Colonic mucosa (tissue), 4 donors: ENCODE data around the gene MTR. TPM values are rescaled to one million over a fixed set of nuclear protein-coding genes. Genes with fewer than 3 reads are reported as not detected.

Experiments used
- DNase-seq: peaks from one replicate; pipeline ENCODE4 v3.0.0-alpha.2; 2020
- H3K27ac ChIP-seq: fragments of 200-600 bp; one replicate; pipeline ENCODE4 v1.8.0; 2021
- H3K27me3 ChIP-seq: fragments of 200-600 bp; one replicate; pipeline ENCODE4 v1.8.0; 2021
- H3K36me3 ChIP-seq: fragments of 200-600 bp; one replicate; pipeline ENCODE4 v1.8.0; 2021
- H3K4me1 ChIP-seq: fragments of 200-600 bp; one replicate; pipeline ENCODE4 v1.8.0; 2021; ENCODE audit warnings: mild to moderate bottlenecking
- H3K4me3 ChIP-seq: fragments of 200-600 bp; one replicate; pipeline ENCODE4 v1.8.0; 2021
- H3K9ac ChIP-seq, 2 donors: one replicate each; pipeline ENCODE4 v1.7.0; 2013; ENCODE audit warnings: control low read depth in 2 of 2, low read depth in 2 of 2, low read length in 2 of 2
- H3K9me3 ChIP-seq: fragments of 200-600 bp; one replicate; pipeline ENCODE4 v1.8.0; 2021
- intact Hi-C: fragments of 100-400 bp; cut with DNase I; formaldehyde crosslinking; loops from one replicate; pipeline ENCODE4 v1.14.1; 2022
- total RNA-seq, 2 donors: library from RNA; stranded (reverse); fragmentation: NEBNext Ultra II Directional in 1 of 2; extraction: Animal tissue kit (Norgen Biotek cat#: 25700) in 1 of 2; gene quantifications; one replicate each; pipeline ENCODE4 v1.2.1, GENCODE V29; 2021
- TF ChIP-seq, protein P1 (sequence below): fragments of 200-600 bp; IDR thresholded peaks from one replicate; pipeline ENCODE4 v1.8.0; 2022; ENCODE audit warnings: antibody characterized with exemption, mild to moderate bottlenecking
- donor health status: healthy.
- donor health status: DM: no; HTN: no; CAD: no.
- donor health status: DM: no; HTN: no; CAD: no.

MTR gene
- total RNA-seq, 2 donors from 2014 or later, result 20.5 to 24.4 TPM

DNA sequence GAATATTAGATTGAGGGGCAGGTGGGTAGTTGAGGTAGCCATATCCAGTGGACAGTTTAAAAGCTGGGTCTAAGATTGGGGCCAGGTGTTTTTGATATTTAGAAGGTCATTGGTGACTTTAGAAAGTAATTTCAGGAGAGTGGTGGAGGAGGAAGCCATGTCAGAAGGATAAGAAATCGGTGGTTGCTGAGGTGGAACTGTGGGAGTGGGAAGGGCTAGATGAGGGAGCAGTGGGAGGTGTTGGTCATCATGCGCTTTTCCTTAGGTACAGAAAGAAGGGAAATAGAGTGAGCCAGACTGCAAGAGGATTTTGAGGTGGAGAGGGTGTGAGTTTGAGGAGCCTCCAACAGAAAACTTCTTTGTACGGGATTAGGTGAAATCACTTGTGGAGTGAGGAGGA lies 7.2 kb downstream of the MTR start:
- Histone ChIP-seq H3K9me3 (no peaks in the 10 kb centered on the region), H3K4me1 (no peaks in the 10 kb centered on the region), H3K27ac (no peak overlapping the region), H3K27me3 (no peaks in the 10 kb centered on the region), H3K9ac (no peak overlapping the region), H3K36me3 (no peaks in the 10 kb centered on the region), H3K4me3 (no peak overlapping the region)
- TF ChIP-seq, protein P1, sequence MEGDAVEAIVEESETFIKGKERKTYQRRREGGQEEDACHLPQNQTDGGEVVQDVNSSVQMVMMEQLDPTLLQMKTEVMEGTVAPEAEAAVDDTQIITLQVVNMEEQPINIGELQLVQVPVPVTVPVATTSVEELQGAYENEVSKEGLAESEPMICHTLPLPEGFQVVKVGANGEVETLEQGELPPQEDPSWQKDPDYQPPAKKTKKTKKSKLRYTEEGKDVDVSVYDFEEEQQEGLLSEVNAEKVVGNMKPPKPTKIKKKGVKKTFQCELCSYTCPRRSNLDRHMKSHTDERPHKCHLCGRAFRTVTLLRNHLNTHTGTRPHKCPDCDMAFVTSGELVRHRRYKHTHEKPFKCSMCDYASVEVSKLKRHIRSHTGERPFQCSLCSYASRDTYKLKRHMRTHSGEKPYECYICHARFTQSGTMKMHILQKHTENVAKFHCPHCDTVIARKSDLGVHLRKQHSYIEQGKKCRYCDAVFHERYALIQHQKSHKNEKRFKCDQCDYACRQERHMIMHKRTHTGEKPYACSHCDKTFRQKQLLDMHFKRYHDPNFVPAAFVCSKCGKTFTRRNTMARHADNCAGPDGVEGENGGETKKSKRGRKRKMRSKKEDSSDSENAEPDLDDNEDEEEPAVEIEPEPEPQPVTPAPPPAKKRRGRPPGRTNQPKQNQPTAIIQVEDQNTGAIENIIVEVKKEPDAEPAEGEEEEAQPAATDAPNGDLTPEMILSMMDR, result no peak
- no peak for DNase-seq
- intact Hi-C loops, result no loop called here

DNA sequence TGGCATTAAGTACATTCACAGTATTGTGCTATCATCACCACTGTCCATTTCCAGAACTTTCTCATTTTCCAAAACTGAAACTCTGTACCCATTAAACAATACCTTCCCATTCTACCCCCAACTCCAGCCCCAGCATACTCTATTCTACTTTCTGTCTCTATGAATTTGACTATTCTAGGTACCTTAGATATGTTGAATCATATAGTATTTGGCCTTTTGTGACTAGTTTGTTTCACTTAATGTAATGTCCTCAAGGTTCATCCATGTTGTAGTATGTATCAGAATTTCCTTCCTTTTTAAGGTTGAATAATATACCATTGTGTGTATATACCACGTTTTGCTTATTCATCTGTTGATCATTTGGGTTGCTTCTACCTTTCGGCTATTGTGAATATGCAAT lies 11.5 kb downstream of the MTR start:
- TF ChIP-seq, protein P1, result no peak
- no peaks in the 10 kb centered on the region for H3K9me3 ChIP-seq

DNA sequence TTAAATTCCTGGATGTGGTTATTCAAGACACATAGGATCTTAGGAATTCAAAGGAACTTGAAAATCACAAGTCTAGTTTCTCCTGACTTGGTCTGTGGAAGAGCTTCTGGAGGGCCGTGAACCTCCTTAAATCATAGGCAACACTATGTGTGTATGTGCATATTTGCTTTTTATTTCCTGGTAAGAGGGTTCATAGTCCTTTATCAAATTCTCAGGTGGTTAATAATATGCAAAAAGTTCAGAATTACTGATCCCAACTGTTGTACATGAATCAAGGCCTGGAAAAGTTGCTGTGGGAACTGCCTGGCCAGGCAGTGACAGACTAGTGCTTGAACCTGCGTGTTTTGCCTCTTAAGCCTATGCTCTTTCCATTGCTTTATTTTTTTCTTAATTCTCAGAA lies 12.9 kb downstream of the MTR start:
- no peaks in the 10 kb centered on the region for H3K27me3 ChIP-seq
- no peak for DNase-seq
- peaks cover 3% of the 10 kb centered on the region for H3K4me1 ChIP-seq
- H3K36me3 ChIP-seq, result no peaks in the 10 kb centered on the region
- no peaks in the 10 kb centered on the region for H3K9me3 ChIP-seq
- H3K9ac ChIP-seq, result no peak overlapping the region
- intact Hi-C loops, result no loop called here
- TF ChIP-seq, protein P1, result no peak
- H3K4me3 ChIP-seq, result no peak overlapping the region
- peak overlapping the region; percentile 10 for H3K27ac ChIP-seq

More for the DNA sequence above, 11.5 kb downstream of the MTR start:
- Histone ChIP-seq H3K27me3 (no peaks in the 10 kb centered on the region), H3K9ac (no peak overlapping the region), H3K4me1 (peaks cover 3% of the 10 kb centered on the region), H3K4me3 (no peak overlapping the region), H3K27ac (no peak overlapping the region), H3K36me3 (no peaks in the 10 kb centered on the region)
- DNase-seq, result no peak
- intact Hi-C loops, result no loop called here

DNA sequence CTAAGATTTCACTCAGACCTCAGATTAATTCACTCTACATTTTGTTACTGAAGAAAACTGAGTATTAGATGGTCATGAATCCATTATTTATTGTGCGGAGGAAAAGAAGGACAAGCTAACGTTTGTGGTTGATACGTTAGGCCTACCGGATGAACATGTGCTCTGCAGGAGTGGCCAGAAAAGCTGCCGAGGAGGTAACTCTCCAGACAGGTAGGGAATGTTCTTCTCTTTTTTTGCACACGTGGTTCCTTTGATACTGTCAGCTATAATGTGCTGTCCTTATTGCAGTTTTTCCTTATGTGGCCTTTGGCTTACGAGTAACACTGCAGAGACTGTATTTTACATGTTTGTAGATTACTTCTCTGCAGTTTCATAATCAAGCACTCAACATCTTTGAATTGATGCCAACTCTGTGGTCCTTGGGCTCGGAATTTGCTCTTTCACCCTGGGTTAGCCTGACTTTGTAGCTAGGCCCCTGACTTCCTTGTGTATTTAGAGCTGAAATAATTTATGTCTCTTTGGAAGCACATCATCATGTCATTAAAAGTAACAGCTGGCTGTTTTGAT lies 13.6 kb downstream of the MTR start:
- DNase-seq, result peak; percentile 36
- Histone ChIP-seq H3K27ac (peak overlapping the region; percentile 10), H3K27me3 (no peaks in the 10 kb centered on the region), H3K9ac (no peak overlapping the region), H3K9me3 (no peaks in the 10 kb centered on the region), H3K36me3 (no peaks in the 10 kb centered on the region), H3K4me3 (no peak overlapping the region), H3K4me1 (peaks cover 3% of the 10 kb centered on the region)
- intact Hi-C loops, result no loop called here
- TF ChIP-seq, protein P1, result no peak

DNA sequence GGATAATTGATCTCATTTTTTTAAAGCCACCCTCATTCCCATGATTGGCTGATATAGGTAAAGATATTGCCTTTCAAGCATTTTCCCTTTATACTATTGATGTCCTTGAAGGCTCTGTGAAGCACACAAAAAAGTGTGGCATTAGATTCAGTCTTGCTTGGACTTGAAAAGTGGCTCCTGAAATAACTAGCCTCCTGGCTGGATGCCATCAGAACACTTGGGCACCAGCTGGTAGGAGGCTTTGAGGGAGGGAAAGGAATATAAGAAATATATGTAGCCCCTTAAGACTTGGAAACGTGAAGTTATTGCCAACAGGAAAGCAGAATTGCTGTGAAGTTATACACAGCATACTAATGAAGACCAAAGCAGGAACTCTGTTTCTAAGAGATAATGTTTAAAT lies 14.1 kb downstream of the MTR start:
- no peak for DNase-seq
- no peak overlapping the region for H3K27ac ChIP-seq
- no peaks in the 10 kb centered on the region for H3K27me3 ChIP-seq
- H3K9ac ChIP-seq, result no peak overlapping the region
- no peaks in the 10 kb centered on the region for H3K9me3 ChIP-seq
- no peaks in the 10 kb centered on the region for H3K36me3 ChIP-seq
- intact Hi-C loops, result no loop called here
- peaks cover 3% of the 10 kb centered on the region for H3K4me1 ChIP-seq
- H3K4me3 ChIP-seq, result no peak overlapping the region
- TF ChIP-seq, protein P1, result no peak
